ENCODE measurements around the gene OR6Q1.
"Not testable (repeated sequence)": the region's sequence is repeated elsewhere in the genome, so short reads cannot be mapped to it uniquely, and the experiment has no call there.

OR6Q1 gene, protein sequence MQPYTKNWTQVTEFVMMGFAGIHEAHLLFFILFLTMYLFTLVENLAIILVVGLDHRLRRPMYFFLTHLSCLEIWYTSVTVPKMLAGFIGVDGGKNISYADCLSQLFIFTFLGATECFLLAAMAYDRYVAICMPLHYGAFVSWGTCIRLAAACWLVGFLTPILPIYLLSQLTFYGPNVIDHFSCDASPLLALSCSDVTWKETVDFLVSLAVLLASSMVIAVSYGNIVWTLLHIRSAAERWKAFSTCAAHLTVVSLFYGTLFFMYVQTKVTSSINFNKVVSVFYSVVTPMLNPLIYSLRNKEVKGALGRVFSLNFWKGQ

GRCh38 chr11:58030653-58031052, at the start of gene OR6Q1:
Gene OR6Q1, plus strand, starts transcription at chr11:58030953. Its CDS starts 0 bp downstream, at chr11:58030953.
- DNase-seq = no peak

DNA sequence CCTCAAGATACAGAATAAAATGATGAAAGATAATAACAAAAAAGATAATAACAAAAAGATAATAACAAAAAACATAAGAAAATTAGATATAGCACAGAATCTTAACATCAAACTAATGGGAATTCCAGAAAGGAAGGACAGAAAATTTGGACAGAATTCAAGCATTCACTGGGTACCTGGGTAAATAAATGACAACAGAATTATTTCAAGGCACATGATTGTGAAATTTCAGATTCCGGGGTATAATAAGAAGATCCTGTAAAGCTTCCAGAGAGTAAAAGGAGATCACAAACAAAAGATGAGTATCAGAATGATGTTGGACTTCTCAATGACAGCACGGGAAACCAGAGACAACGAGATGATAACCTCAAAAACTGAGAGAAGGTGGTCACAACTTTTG, 49.2 kb upstream of the OR6Q1 start:
- no peak for DNase-seq

- no peak for DNase-seq
Observed at GRCh38 chr11:57982776-57983175, 48.0 kb upstream of the OR6Q1 start.

DNA sequence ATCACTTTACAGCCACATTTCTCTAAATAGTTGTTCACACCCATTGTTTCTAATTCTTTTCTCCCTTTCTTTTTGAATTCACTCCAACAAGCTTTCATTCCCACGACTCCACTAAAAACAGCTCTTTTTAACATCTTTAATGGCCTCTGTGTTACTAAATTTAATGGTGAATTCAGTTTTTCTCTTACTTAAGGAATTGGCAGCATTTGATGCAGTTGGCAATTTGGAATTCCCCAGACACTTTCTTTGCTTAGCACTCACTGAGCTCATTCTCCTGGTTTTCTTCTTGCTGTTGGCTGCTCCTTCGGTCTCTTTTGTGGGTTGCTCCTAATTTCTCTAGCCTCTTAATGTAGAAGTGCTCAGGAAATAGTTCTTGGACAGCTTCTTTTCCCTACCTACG, 47.6 kb upstream of the OR6Q1 start:
- no peak for DNase-seq

DNA sequence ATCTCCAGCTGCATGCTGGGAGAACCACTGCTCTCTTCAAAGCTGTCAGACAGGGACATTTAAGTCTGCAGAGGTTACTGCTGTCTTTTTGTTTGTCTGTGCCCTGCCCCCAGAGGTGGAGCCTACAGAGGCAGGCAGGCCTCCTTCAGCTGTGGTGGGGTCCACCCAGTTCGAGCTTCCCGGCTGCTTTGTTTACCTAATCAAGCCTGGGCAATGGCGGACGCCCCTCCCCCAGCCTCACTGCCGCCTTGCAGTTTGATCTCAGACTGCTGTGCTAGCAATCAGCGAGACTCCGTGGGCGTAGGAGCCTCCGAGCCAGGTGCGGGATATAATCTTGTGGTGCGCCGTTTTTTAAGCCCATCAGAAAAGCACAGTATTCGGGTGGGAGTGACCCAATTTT, 31.2 kb upstream of the OR6Q1 start:
- DNase-seq = not testable (repeated sequence)

DNA sequence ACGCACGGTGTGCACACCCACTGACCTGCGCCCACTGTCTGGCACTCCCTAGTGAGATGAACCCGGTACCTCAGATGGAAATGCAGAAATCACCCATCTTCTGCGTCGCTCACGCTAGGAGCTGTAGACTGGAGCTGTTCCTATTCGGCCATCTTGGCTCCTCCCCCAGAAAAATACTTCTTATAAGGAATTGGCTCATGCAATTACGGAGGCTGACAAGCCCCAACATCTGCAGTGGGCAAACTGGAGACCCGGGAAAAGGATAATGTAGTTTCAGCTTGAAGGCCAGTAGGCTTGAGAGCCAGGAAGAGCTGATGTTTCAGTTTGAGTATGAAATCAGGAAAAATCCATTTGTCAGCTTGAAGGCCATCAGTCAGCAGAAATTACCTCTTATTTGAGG, 30.7 kb upstream of the OR6Q1 start:
- DNase-seq = not testable (repeated sequence)

DNA sequence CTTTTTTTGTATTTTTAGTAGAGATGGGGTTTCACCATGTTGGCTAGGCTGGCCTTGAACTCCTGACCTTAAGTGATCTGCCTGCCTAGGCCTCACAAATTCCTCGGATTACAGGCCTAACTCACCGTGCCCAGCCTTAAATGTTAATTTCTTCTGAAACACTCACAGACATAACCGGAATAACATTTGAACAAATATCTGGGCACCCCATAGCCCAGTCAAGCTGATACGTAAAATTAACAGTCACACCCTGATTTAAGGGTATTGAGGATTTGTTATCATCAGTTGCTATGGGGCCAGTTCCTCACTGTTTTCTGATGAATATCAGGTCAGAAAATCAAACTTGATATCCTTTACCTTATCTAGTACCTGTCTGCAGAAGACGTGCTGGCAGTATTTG, 30.1 kb upstream of the OR6Q1 start:
- no peak for DNase-seq

- DNase-seq = no peak
Observed at GRCh38 chr11:58003036-58003435, 27.7 kb upstream of the OR6Q1 start.

- DNase-seq = no peak
Observed at GRCh38 chr11:58003591-58003990, 27.2 kb upstream of the OR6Q1 start.

DNA sequence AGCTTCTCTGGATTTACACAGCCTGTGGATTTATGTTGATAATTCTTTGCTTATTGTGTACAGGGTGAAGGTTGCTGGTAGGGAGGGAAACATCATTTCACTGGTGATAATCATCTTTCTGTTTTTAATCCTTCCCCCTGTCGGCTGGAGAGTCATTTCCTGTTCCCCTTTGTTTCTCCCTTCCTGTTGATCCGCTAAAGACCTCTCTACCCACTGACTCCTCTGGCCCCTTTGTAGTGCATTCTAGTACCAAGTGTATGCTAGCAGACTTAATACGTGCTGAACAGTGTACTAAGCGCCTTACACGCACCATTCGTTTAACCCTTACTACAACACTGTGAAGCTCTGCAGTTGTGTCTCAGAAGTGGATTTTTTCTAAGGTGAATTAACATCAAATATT, 26.1 kb upstream of the OR6Q1 start:
- no peak for DNase-seq

DNA sequence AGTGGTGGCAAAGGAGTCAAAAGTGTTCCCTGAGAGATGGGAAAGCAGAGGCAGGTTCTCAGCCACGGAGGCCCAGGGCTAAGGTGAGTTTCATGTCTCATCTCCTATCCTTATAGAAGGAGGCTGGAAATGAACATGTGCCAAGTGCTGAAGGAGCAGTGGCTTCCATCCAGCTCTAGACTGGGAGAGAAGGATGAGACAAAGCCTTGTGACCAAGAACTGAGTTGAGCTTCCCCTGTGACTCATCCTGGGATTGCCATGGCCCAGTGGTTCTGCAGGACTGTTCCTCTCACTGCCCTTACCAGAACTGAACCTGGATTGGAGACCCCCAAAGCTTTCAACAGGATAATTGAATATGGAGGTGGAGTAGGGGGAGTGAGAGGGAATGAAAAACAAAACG, 23.8 kb upstream of the OR6Q1 start:
- DNase-seq = no peak

- no peak for DNase-seq
Observed at GRCh38 chr11:58011771-58012170, 19.0 kb upstream of the OR6Q1 start.

DNA sequence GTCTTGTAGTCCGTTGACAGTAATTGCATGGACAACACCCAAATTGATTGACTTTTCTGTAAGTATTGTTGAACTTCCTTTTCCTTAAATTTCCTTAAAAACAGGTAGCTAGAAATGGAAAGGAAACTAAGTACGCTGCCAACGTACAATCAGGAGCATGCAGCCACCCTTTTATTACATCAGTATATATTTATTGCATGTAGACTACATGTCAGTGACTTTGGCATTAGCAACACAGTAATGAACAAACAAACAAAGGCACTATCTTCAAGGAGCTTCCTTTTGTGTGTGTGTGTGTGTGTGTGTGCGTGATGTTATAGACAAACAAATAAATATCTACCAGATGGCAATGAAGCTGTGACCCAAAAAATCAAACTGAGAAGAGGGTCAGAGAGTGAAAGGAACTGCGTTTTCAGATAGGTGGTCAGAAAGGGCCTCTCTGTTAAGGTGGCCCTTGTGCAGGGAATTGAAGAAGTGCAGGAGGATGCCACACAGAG, 7.3 kb upstream of the OR6Q1 start, which contains the start of gene OR9Q1:
OR9Q1 (plus strand) TSS at position 447 of the 497 bp plus-strand sequence. CDS start 155,564 bp downstream, outside the sequence.
- DNase-seq = no peak

- DNase-seq = no peak
Observed at GRCh38 chr11:58024601-58025091, 6.1 kb upstream of the OR6Q1 start.

DNA sequence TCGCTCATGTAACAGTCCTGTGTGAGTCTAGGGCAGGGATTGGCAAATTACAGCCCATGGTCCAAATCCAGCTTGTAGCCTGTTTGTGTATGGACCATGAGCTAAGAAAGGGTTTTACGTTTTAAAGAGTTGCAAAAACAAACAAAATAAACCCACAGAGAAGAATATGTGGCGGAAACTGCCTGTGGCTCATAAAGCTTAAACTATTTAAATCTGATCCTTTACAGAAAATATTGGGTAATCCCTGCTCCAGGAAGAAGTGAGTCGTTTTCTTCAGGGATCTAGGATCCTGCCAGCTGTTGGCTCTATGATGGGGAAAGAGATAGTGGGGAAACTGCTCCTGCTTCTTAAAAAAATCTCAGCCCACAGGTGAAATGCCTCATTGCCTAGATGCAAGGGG, 3.4 kb upstream of the OR6Q1 start:
- no peak for DNase-seq

- no peak for DNase-seq
Observed at GRCh38 chr11:58028687-58029411, 1.9 kb upstream of the OR6Q1 start.

GRCh38 chr11:58034471-58034870, 3.7 kb downstream of the OR6Q1 start:
- DNase-seq = no peak

DNA sequence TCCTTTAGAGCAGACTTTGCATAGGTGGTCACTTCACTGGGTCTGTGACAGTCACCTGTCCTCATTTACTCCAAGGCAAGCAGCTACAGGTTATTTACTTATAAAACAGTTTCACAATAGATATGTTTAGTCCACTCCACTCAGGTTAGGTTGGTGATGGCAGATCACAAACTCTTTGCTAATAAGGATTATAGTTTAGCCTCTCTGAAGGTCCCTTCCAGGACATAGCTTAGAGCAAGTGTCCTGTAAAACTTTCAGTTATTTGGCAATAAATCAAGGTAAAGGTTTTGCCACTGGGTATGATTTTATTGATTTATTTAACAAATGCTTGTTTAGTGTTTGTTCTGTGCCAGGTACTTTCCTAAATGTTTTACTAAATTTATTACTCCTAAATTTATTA, 8.8 kb downstream of the OR6Q1 start:
- DNase-seq = no peak

GRCh38 chr11:58043379-58043778, 12.6 kb downstream of the OR6Q1 start:
- DNase-seq = no peak

GRCh38 chr11:58046231-58046630, 15.5 kb downstream of the OR6Q1 start:
- DNase-seq = no peak

- DNase-seq = no peak
Observed at GRCh38 chr11:58047818-58048217, 17.1 kb downstream of the OR6Q1 start.

GRCh38 chr11:58055806-58056401, 25.2 kb downstream of the OR6Q1 start:
- DNase-seq = no peak

DNA sequence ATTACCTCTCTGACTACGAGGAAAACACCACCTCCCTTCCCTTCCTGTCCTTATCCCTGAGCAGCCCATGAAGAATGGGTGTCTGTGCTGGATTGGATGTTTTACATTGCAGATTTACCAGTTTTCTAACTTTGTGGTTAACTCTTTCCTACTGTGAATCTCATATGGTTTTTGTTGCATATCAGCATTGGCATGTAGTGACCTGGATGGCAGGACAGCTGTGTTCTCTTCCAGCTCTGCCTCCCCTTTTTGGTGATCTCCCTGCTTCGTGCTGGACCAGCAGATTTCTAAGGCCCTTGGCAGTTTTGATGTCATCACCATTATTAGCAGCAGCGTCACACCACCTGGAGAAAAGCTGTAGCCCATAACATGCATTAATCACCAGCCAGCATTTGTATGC, 26.7 kb downstream of the OR6Q1 start:
- no peak for DNase-seq
